K562 (cell line): Measurements from ENCODE around the gene SHFL. TPM values are rescaled to one million over a fixed set of nuclear protein-coding genes. Genes with fewer than 3 reads are reported as not detected.

ENCODE experiments used
- ATAC-seq: fragments of 200-7000 bp; cut with Tn5 transposase; 3 replicates; pipeline ENCODE4 v1.9.1; 2020; ENCODE audit warnings: moderate library complexity
- BruUV-seq: library from RNA; stranded (reverse); fragments of 400-500 nt; replicated peaks from 2 replicates; lab custom pipeline; 2021; lab: Mats Ljungman, UMichigan
- CTCF ChIA-PET: fragments of 300-600 bp; formaldehyde crosslinking; extraction: SDS; loops from one replicate; lab custom pipeline; 2021; ENCODE audit warnings: low intra/inter-chr PET ratio; lab: Yijun Ruan, JAX
- POLR2A ChIA-PET: fragments of 300-600, 350-650 bp; sonication (Branson Sonifier 250); formaldehyde crosslinking; extraction: SDS; loops from one replicate; lab custom pipeline; 2021; ENCODE audit warnings: antibody characterized with exemption, inconsistent platforms; lab: Yijun Ruan, JAX
- DNase-seq, 4 experiments: peaks; one replicate each; pipeline versions ENCODE4 v3.0.0 to v3.0.0-alpha.2; 2011 to 2018; ENCODE audit warnings: low spot score in 3 of 4, mixed read lengths in 3 of 4; ENCODE audit errors: extremely low read depth in 1 of 4
- FAIRE-seq: peaks from 2 replicates; lab custom pipeline; 2011; peaks lifted over from hg19 to GRCh38; lab: Jason Lieb, UNC
- H2AFZ ChIP-seq: 2 replicates; pipeline ENCODE4 v1.6.0; 2011; ENCODE audit warnings: low read depth, low read length, control low read depth, inconsistent platforms
- H3K27ac ChIP-seq: fragments of 200-600 bp; 3 replicates; pipeline ENCODE4 v1.8.0; 2011; ENCODE audit warnings: low read depth, mild to moderate bottlenecking, control low read depth, inconsistent platforms, low read length, moderate library complexity, mixed read lengths; ENCODE audit errors: extremely low read depth
- H3K27me3 ChIP-seq, 2 experiments: fragments of 300-600 bp in 1 of 2; 2 replicates in 1 of 2; 3 replicates in 1 of 2; pipeline versions ENCODE4 v1.6.0 to v1.8.0; 2011; ENCODE audit warnings: inconsistent platforms in 2 of 2, low read length in 2 of 2, mild to moderate bottlenecking in 1 of 2, mixed read lengths in 1 of 2, moderate library complexity in 1 of 2; ENCODE audit not compliant: control insufficient read depth in 2 of 2, insufficient read depth in 2 of 2
- H3K36me3 ChIP-seq: fragments of 300-600 bp; 3 replicates; pipeline ENCODE4 v1.8.0; 2011; ENCODE audit warnings: mild to moderate bottlenecking, low read length, inconsistent platforms; ENCODE audit not compliant: control insufficient read depth, insufficient read depth
- H3K4me1 ChIP-seq, 2 experiments: fragments of 200-600 bp in 1 of 2; replicated peaks in 1 of 2; 2 replicates in 1 of 2; 3 replicates in 1 of 2; pipeline versions ENCODE4 v1.5.1 to v1.8.0; 2011; ENCODE audit warnings: inconsistent platforms in 2 of 2, low read length in 2 of 2, mild to moderate bottlenecking in 1 of 2, mixed read lengths in 1 of 2, moderate library complexity in 1 of 2; ENCODE audit not compliant: control insufficient read depth in 2 of 2, insufficient read depth in 2 of 2
- H3K4me2 ChIP-seq: 2 replicates; pipeline ENCODE4 v1.6.1; 2011; ENCODE audit warnings: low read length, control low read depth, inconsistent platforms, mixed read lengths; ENCODE audit not compliant: insufficient read depth
- H3K4me3 ChIP-seq: fragments of 200-600 bp; sonication (generic), shearing (Covaris generic); 2 replicates; pipeline ENCODE4 v1.5.1; 2016; ENCODE audit warnings: control low read depth, inconsistent platforms
- H3K79me2 ChIP-seq: fragments of 200-600 bp; 3 replicates; pipeline ENCODE4 v1.8.0; 2011; ENCODE audit warnings: low read length, inconsistent platforms; ENCODE audit not compliant: control insufficient read depth, insufficient read depth
- H3K9ac ChIP-seq, 2 experiments: 2 replicates each; pipeline versions ENCODE4 v1.6.0 to v1.6.1; 2011; ENCODE audit warnings: low read depth in 2 of 2, low read length in 2 of 2, control low read depth in 1 of 2, inconsistent platforms in 1 of 2, mild to moderate bottlenecking in 1 of 2, mixed read lengths in 1 of 2; ENCODE audit not compliant: insufficient read depth in 1 of 2
- H3K9me1 ChIP-seq: one replicate; pipeline ENCODE4 v1.6.0; 2011; ENCODE audit warnings: inconsistent platforms, mild to moderate bottlenecking, low read length, moderate library complexity; ENCODE audit not compliant: control insufficient read depth, insufficient read depth
- H3K9me3 ChIP-seq: replicated peaks from 2 replicates; pipeline ENCODE4 v1.5.1; 2011; ENCODE audit warnings: low read depth, low read length, inconsistent platforms; ENCODE audit not compliant: control insufficient read depth, insufficient read depth
- H4K20me1 ChIP-seq: replicated peaks from 2 replicates; pipeline ENCODE4 v1.6.1; 2011; ENCODE audit warnings: low read length, inconsistent platforms, mixed read lengths; ENCODE audit not compliant: control insufficient read depth, insufficient read depth
- CHAMP1 ChIP-seq: fragments of 450-650 bp; IDR thresholded peaks from 2 replicates; pipeline ENCODE4 v1.6.1; 2016; ENCODE audit warnings: mild to moderate bottlenecking
- JUND ChIP-seq, 2 experiments: IDR thresholded peaks; 2 replicates in 1 of 2; 3 replicates in 1 of 2; pipeline ENCODE4 v1.6.1; 2011; ENCODE audit warnings: borderline replicate concordance in 2 of 2, low read depth in 2 of 2, low read length in 2 of 2, improper control_type of control experiment in 1 of 2, missing biosample characterization in 1 of 2, missing genetic modification characterization in 1 of 2, missing genetic modification reagents in 1 of 2
- KAT7 ChIP-seq: sonication (generic); formaldehyde crosslinking; IDR thresholded peaks from 2 replicates; pipeline ENCODE4 v1.8.0; 2022; ENCODE audit warnings: missing genetic modification reagents, mild to moderate bottlenecking, borderline replicate concordance
- NEUROD1 ChIP-seq: fragments of 150-350 bp; IDR thresholded peaks from 2 replicates; pipeline ENCODE4 v1.6.1; 2014; ENCODE audit warnings: borderline replicate concordance, low read length, low read depth; ENCODE audit not compliant: partially characterized antibody
- RBM34 ChIP-seq: fragments of 200-400 bp; formaldehyde crosslinking; IDR thresholded peaks from 2 replicates; pipeline ENCODE4 v1.6.1; 2018; ENCODE audit warnings: low read length, borderline replicate concordance; ENCODE audit not compliant: insufficient read depth
- YBX1 ChIP-seq: fragments of 450-650 bp; IDR thresholded peaks from 2 replicates; pipeline ENCODE4 v1.7.1; 2016; ENCODE audit warnings: mild to moderate bottlenecking
- ZNF121 ChIP-seq: sonication (generic); formaldehyde crosslinking; conservative IDR thresholded peaks from 2 replicates; pipeline ENCODE4 v1.8.0; 2022; ENCODE audit warnings: missing genetic modification reagents
- ZNF165 ChIP-seq: fragments of 250-450 bp; sonication (Bioruptor Pico); IDR thresholded peaks from 2 replicates; pipeline ENCODE4 v1.4.0; 2020; ENCODE audit warnings: borderline replicate concordance
- ZNF436 ChIP-seq: fragments of 250-450, 450-650 bp; sonication (Bioruptor Pico); formaldehyde crosslinking; IDR thresholded peaks from 2 replicates; pipeline ENCODE4 v1.7.0; 2020; ENCODE audit warnings: mild to moderate bottlenecking
- WGBS: fragments of 100-300 bp; shearing (Covaris generic); methylation state at CpG from one replicate; pipeline ENCODE4 v1.1.6; 2016; ENCODE audit warnings: low coverage, mixed read lengths; ENCODE audit not compliant: insufficient coverage; ENCODE audit errors: missing lambda C conversion rate; 5-methylcytosine and 5-hydroxymethylcytosine counted together
- in situ Hi-C: fragments of 300-500 bp; cut with MboI; formaldehyde crosslinking; loops from 4 replicates; pipeline ENCODE4 v1.15.0; 2018; ENCODE audit warnings: inconsistent platforms, mixed read lengths
- intact Hi-C: fragments of 100-400 bp; cut with micrococcal nuclease; formaldehyde crosslinking; loops from 2 replicates; pipeline ENCODE4 v1.14.2; 2022
- polyA plus RNA-seq, 8 experiments: library from polyadenylated mRNA; depleted of rRNA in 4 of 8; stranded (reverse) in 5 of 8; unstranded in 3 of 8; fragments of >200 nt; fragmentation: Nextera tagmentation in 2 of 8; fragmentation: Illumina TruSeq in 1 of 8; extraction: Ambion mirVana in 2 of 8; extraction: Trizol in 1 of 8; gene quantifications; 2 replicates each; pipeline versions ENCODE4 v1.2.1 to v1.2.3, GENCODE V29; 2011 to 2014; ENCODE audit warnings: inconsistent platforms in 1 of 8, missing spikeins in 1 of 8
- total RNA-seq, 7 experiments: library from RNA; depleted of rRNA in 6 of 7; stranded (reverse); fragments of >200 nt in 6 of 7; fragmentation: Illumina TruSeq in 2 of 7; extraction: Trizol in 2 of 7; gene quantifications; 2 replicates each; pipeline versions ENCODE4 v1.2.1 to v1.2.3, GENCODE V29; 2011 to 2021; ENCODE audit warnings: low replicate concordance in 1 of 7

The SHFL gene
- total and polyA plus RNA-seq, 9 of the 15 experiments (the other 6 are each of a cell fraction or from before 2014, with no cell fraction given), result 1.5 to 25.7 (median 13.0) TPM

GRCh38 chr19:10084803-10085202 is 1.3 kb upstream of the SHFL start:
- H2AFZ ChIP-seq, result no peak overlapping the region
- no peak for FAIRE-seq
- no peak for DNase-seq

More at GRCh38 chr19:10084803-10085202, 1.3 kb upstream of the SHFL start:
- no peaks in the 10 kb centered on the region; a peak in 2 of 5 replicates for H3K27me3 ChIP-seq
- no TSS peak for BruUV-seq
- H3K27ac ChIP-seq, result no peak overlapping the region
- no peaks in the 10 kb centered on the region for H3K36me3 ChIP-seq
- no peaks in the 10 kb centered on the region for H3K9me1 ChIP-seq
- H3K4me3 ChIP-seq, result no peak overlapping the region
- ChIA-PET POLR2A (interaction anchor here (0.6 to 1.1 kb wide), 2 partner anchors 14 to 21 kb away, joined by 3 to 4 read pairs; partner anchors contain the start of gene PPAN), CTCF (no interaction called here)
- no peak overlapping the region for H3K4me2 ChIP-seq
- ATAC-seq, result no peak
- peaks cover under 1% of the 10 kb centered on the region; the same call in 1 of the 2 replicates for H4K20me1 ChIP-seq
- peaks cover 0 to 20% of the 10 kb centered on the region in 2 experiments; a peak in 2 of 5 replicates for H3K4me1 ChIP-seq
- peaks cover 3% of the 10 kb centered on the region; the same call in 1 of the 3 replicates for H3K79me2 ChIP-seq
- in situ Hi-C loops, result no loop called here
- intact Hi-C loops, result no loop called here
- no peak overlapping the region for H3K9ac ChIP-seq
- TF ChIP-seq NEUROD1 (no peak), YBX1 (no peak), KAT7 (CRISPR knock-in tag) (no peak), CHAMP1 (no peak), ZNF165 (CRISPR knock-in tag) (no peak), RBM34 (no peak), ZNF121 (CRISPR knock-in tag) (peak; percentile 74), ZNF436 (CRISPR knock-in tag) (no peak), JUND (IDR thresholded peaks at IDR 0.05; ENCODE audit: borderline replicate concordance, low read depth, low read length) (no peak), JUND (tag; IDR thresholded peaks at IDR 0.05; ENCODE audit: borderline replicate concordance, low read depth, low read length) (no peak)
- H3K9me3 ChIP-seq, result no peaks in the 10 kb centered on the region
- 45% methylated on average over 3 of the region's 3 CpGs for WGBS
